ENCODE data around the gene CPNE4. TPM values are rescaled to one million over a fixed set of nuclear protein-coding genes. Genes with fewer than 3 reads are reported as not detected.

Gene CPNE4
- total RNA-seq, 1 donor from 2014 or later = 3.2 TPM

- no peak for TF ChIP-seq POLR2A (IDR thresholded peaks at IDR 0.05)
- no peak for TF ChIP-seq CTCF (IDR thresholded peaks at IDR 0.05)
- no peak for TF ChIP-seq POLR2AphosphoS5 (IDR thresholded peaks at IDR 0.05; ENCODE audit: insufficient read depth in 1 of 2, low read depth in 1 of 2)
- Histone ChIP-seq H3K4me1 (no peaks in the 10 kb centered on the region), H3K36me3 (no peaks in the 10 kb centered on the region), H3K4me3 (no peak overlapping the region), H3K9me3 (no peaks in the 10 kb centered on the region), H3K27me3 (no peaks in the 10 kb centered on the region), H3K27ac (no peak overlapping the region)
- no peak for DNase-seq (ENCODE audit: extremely low spot score in 2 of 2)
- intact Hi-C loops (cut with DNase I) = no loop called here
These were observed 305.7 kb downstream of the CPNE4 start for GRCh38 chr3:131728898-131729642.

DNA sequence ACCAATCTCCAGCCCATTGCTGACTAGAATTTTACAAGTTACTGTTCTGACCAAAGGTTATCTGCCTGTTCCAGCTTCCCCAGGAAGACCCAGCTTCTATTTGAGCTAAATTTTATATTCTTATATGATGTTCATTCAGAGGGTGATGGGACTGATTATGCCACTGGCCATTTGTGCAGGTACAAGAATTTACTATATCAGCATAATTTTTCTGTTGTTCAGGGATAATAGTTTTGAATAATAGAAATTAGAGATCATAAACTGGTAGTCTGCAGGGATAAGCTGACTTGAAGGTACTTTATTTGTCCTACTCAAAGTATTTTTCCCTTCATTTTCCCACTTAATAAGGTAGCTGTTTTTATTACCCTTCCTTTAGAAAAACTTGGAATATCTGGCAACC is 309.4 kb downstream of the CPNE4 start:
- TF ChIP-seq CTCF (IDR thresholded peaks at IDR 0.05) (no peak), POLR2AphosphoS5 (IDR thresholded peaks at IDR 0.05; ENCODE audit: insufficient read depth in 1 of 2, low read depth in 1 of 2) (no peak), POLR2A (IDR thresholded peaks at IDR 0.05) (no peak)
- intact Hi-C loops (cut with DNase I) = no loop called here
- Histone ChIP-seq H3K27me3 (no peaks in the 10 kb centered on the region), H3K9me3 (no peaks in the 10 kb centered on the region), H3K4me1 (no peaks in the 10 kb centered on the region), H3K27ac (no peak overlapping the region), H3K4me3 (no peak overlapping the region), H3K36me3 (no peaks in the 10 kb centered on the region)
- no peak for DNase-seq (ENCODE audit: extremely low spot score in 2 of 2)

GRCh38 chr3:131723343-131723742 is 311.5 kb downstream of the CPNE4 start:
- intact Hi-C loops (cut with DNase I) = no loop called here
- no peak for DNase-seq (ENCODE audit: extremely low spot score in 2 of 2)
- TF ChIP-seq POLR2AphosphoS5 (IDR thresholded peaks at IDR 0.05; ENCODE audit: insufficient read depth in 1 of 2, low read depth in 1 of 2) (no peak), CTCF (IDR thresholded peaks at IDR 0.05) (no peak), POLR2A (IDR thresholded peaks at IDR 0.05) (no peak)
- Histone ChIP-seq H3K9me3 (no peaks in the 10 kb centered on the region), H3K36me3 (no peaks in the 10 kb centered on the region), H3K27me3 (no peaks in the 10 kb centered on the region), H3K4me3 (no peak overlapping the region), H3K27ac (no peak overlapping the region), H3K4me1 (no peaks in the 10 kb centered on the region)

- no peaks in the 10 kb centered on the region for H3K36me3 ChIP-seq
- no peaks in the 10 kb centered on the region for H3K4me1 ChIP-seq
- intact Hi-C loops (cut with DNase I) = no loop called here
- no peaks in the 10 kb centered on the region for H3K27me3 ChIP-seq
- H3K27ac ChIP-seq = no peak overlapping the region
- TF ChIP-seq POLR2AphosphoS5 (IDR thresholded peaks at IDR 0.05; ENCODE audit: insufficient read depth in 1 of 2, low read depth in 1 of 2) (no peak), CTCF (IDR thresholded peaks at IDR 0.05) (no peak), POLR2A (IDR thresholded peaks at IDR 0.05) (no peak)
- no peaks in the 10 kb centered on the region for H3K9me3 ChIP-seq
- DNase-seq (ENCODE audit: extremely low spot score in 2 of 2) = no peak
- H3K4me3 ChIP-seq = no peak overlapping the region
These were observed 317.3 kb downstream of the CPNE4 start for GRCh38 chr3:131717493-131717892.

DNA sequence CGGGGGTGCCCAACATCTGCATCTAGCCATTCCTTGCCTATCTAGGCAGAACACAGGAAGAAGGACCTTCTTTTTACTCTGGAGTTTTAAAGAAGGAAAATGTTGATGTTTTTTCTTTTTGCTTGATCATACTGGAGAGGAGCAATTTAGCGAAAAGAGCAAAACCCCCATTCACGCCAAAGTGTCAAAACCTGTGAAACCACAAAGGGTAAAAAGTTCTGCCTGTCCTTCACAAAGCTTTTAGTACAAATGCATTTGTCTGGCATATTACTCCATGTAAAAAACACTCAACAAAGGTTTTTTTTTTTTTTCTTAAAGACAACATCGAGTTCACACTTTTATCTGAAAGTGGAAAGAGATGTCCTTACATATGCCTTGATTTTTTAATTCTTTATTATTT is 317.9 kb downstream of the CPNE4 start:
- H3K9me3 ChIP-seq = no peaks in the 10 kb centered on the region
- intact Hi-C loops (cut with DNase I) = no loop called here

More for the DNA sequence above, 317.9 kb downstream of the CPNE4 start:
- no peak overlapping the region for H3K4me3 ChIP-seq
- TF ChIP-seq POLR2A (IDR thresholded peaks at IDR 0.05) = no peak
- TF ChIP-seq POLR2AphosphoS5 (IDR thresholded peaks at IDR 0.05; ENCODE audit: insufficient read depth in 1 of 2, low read depth in 1 of 2) = no peak
- no peak for TF ChIP-seq CTCF (IDR thresholded peaks at IDR 0.05)
- no peaks in the 10 kb centered on the region for H3K27me3 ChIP-seq
- no peak overlapping the region for H3K27ac ChIP-seq
- H3K36me3 ChIP-seq = no peaks in the 10 kb centered on the region
- DNase-seq (ENCODE audit: extremely low spot score in 2 of 2) = no peak
- no peaks in the 10 kb centered on the region for H3K4me1 ChIP-seq

Data from vagina (tissue), 2 donors.